ENCODE data around the gene BCL2L2. TPM values are rescaled to one million over a fixed set of nuclear protein-coding genes. Genes with fewer than 3 reads are reported as not detected.
A peak's percentile ranks its signal among the peaks of the same experiment; 100 is the strongest.

Gene BCL2L2
- total and polyA plus RNA-seq, 9 of the 15 experiments (the other 6 are each of a cell fraction or from before 2014, with no cell fraction given): 2.6 to 32.5 (median 14.7) TPM

- no peak for TF ChIP-seq CHD7 (IDR thresholded peaks at IDR 0.05; ENCODE audit: low read depth, low read length)
- no peak for TF ChIP-seq ZNF586 (CRISPR knock-in tag; conservative IDR thresholded peaks at IDR 0.05)
- no peak for TF ChIP-seq CREM (IDR thresholded peaks at IDR 0.05; ENCODE audit: low read depth)
- peak; percentile 79 for TF ChIP-seq KDM5B (IDR thresholded peaks at IDR 0.05; ENCODE audit: insufficient replicate concordance, low read depth, low read length)
- TF ChIP-seq PRMT5 (CRISPR knock-in tag; IDR thresholded peaks at IDR 0.05): no peak
- TF ChIP-seq COPS2 (conservative IDR thresholded peaks at IDR 0.05): no peak
- TF ChIP-seq RFX7 (CRISPR knock-in tag; IDR thresholded peaks at IDR 0.05): no peak
- TF ChIP-seq NFYB (IDR thresholded peaks at IDR 0.05; ENCODE audit: extremely low read depth, insufficient read length): peak; percentile 48
- no peak for TF ChIP-seq ZNF239 (CRISPR knock-in tag; IDR thresholded peaks at IDR 0.05)
- TF ChIP-seq ZKSCAN1 (IDR thresholded peaks at IDR 0.05; ENCODE audit: low read depth, low read length): no peak
- TF ChIP-seq SPI1 (IDR thresholded peaks at IDR 0.05; ENCODE audit: borderline replicate concordance, low read depth, low read length): no peak
- TF ChIP-seq ZNF197 (CRISPR knock-in tag; IDR thresholded peaks at IDR 0.05; ENCODE audit: low read depth): no peak
- TF ChIP-seq TBL1XR1 (IDR thresholded peaks at IDR 0.05; ENCODE audit: low read length in 2 of 2): no peak
- TF ChIP-seq ZNF174 (CRISPR knock-in tag; IDR thresholded peaks at IDR 0.05): no peak
- no peak for TF ChIP-seq PCBP1 (IDR thresholded peaks at IDR 0.05; ENCODE audit: low read depth, low read length, poor library complexity, severe bottlenecking)
- TF ChIP-seq BMI1 (IDR thresholded peaks at IDR 0.05; ENCODE audit: low read length): no peak
- TF ChIP-seq MED1 (CRISPR knock-in tag; IDR thresholded peaks at IDR 0.05; ENCODE audit: borderline replicate concordance): no peak
- TF ChIP-seq NFIX (CRISPR knock-in tag; IDR thresholded peaks at IDR 0.05; ENCODE audit: low read depth): no peak
- TF ChIP-seq KHSRP (IDR thresholded peaks at IDR 0.05): no peak
- TF ChIP-seq NCOA6 (IDR thresholded peaks at IDR 0.05): no peak
- TF ChIP-seq ZFX (CRISPR knock-in tag; IDR thresholded peaks at IDR 0.05): peak; percentile 96
- no peak for TF ChIP-seq NFIC (IDR thresholded peaks at IDR 0.05)
- peak; percentile 85 for TF ChIP-seq RBFOX2 (IDR thresholded peaks at IDR 0.05; ENCODE audit: low read depth, low read length)
Observed at GRCh38 chr14:23301969-23302289, 4.7 kb upstream of the BCL2L2 start (continued).

Measured in K562 (cell line).